Neuron (in vitro differentiated cells): Measurements from ENCODE around the gene SMCO1.
"Not testable (repeated sequence)": the region's sequence is repeated elsewhere in the genome, so short reads cannot be mapped to it uniquely, and the experiment has no call there.

ENCODE experiments used
- H2AFZ ChIP-seq: one replicate; pipeline ENCODE4 v1.6.1; 2013; ENCODE audit warnings: low read depth, mild to moderate bottlenecking, inconsistent platforms, low read length, moderate library complexity
- H3K27me3 ChIP-seq: one replicate; pipeline ENCODE4 v1.6.1; 2013; ENCODE audit warnings: low read length; ENCODE audit not compliant: insufficient read depth
- H3K36me3 ChIP-seq: one replicate; pipeline ENCODE4 v1.6.1; 2013; ENCODE audit warnings: low read length; ENCODE audit not compliant: insufficient read depth
- H3K4me1 ChIP-seq: one replicate; pipeline ENCODE4 v1.6.1; 2013; ENCODE audit warnings: low read length; ENCODE audit not compliant: insufficient read depth
- H3K4me3 ChIP-seq: 2 replicates; pipeline ENCODE4 v1.5.1; 2013; ENCODE audit warnings: mild to moderate bottlenecking, low read length, moderate library complexity
- H3K9me3 ChIP-seq: one replicate; pipeline ENCODE4 v1.6.1; 2013; ENCODE audit warnings: low read length

The SMCO1 gene

DNA sequence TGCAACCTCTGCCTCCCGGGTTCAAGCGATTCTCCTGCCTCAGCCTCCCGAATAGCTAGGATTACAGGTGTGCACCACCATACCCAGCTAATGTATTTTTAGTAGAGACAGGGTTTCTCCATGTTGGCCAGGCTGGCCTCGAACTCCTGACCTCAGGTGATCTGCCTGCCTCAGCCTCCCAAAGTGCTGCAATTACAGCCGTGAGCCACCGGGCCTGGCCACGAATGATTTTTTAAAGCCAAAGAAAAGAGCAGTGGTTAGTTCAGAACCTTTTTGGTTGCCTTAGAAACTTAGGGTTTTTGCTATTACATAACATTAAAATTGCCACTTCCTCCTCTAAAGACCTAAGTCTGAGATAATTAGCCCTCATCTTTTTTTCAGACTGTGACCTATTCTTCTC, 57.7 kb downstream of the SMCO1 start:
- not testable (repeated sequence) for H2AFZ ChIP-seq, H3K27me3 ChIP-seq, H3K9me3 ChIP-seq, H3K4me3 ChIP-seq, H3K4me1 ChIP-seq, H3K36me3 ChIP-seq
